ENCODE results near the gene TRIM41.

TRIM41 gene

DNA sequence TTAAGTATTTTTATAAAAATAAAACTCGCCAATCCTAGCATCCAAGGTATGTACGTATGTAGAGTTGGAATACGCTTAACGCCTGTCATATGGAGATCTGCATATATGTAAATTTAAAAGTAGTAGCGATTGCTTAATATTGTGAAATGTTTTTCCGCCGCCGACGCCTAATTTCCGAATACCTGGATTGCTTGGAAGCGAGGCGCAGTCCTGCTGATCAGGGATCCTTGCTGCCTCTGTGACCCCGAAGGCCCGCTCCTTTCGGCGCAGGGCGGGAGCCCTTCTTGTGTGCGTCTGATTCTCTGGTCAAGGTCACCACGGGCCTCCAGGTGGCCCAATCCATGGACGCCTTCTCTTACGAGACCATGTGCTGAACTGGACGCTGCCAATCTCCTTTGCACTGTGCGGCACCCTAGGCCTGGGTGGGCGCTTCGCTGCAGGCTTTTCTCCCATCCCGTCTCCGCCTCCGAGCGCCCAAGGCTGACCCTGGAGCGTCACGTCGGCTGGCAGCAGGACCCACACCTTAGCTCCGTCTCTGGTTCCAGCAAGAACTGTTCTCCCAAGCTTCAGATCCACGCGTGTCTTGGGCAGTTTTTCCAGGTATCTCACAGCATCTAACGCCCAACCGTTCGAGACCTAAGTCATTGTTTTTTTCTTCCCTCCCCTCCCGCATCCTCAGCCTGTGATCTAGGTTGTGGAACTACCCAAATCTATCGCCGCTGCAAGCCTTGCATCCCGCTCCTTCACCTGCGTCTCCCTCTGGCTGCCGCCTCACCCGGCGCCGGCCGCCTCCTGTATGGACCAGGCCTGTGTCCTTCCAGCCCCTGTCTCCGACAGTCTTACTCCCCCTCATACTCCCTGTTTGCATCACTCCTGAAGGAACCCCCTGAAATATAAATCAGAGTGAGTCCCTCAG is 3.6 kb upstream of the TRIM41 start:
- in situ Hi-C loops (cut with MboI; ENCODE audit: low pct_unique_long_range_greater_than_20kb, low sequenced_read_pairs, unreplicated experiment): no loop called here

DNA sequence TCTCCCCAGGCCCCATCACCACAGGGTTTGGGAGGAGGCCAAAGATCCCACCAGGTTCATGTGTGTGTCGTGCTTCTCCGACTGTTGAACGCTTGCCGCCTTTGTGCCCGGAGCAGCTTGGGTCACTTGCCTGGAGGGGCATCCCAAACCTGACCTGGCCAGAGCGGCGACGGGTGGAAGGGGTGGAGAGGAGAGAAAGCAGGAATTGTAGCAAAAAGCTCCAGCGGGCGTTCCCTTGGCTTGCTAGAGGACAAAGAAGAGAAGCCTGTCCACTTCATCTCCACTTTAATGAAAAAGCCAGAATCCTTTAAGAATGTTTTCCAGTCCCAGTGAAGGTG is 2.9 kb upstream of the TRIM41 start:
- in situ Hi-C loops (cut with MboI; ENCODE audit: low pct_unique_long_range_greater_than_20kb, low sequenced_read_pairs, unreplicated experiment): no loop called here
- TF ChIP-seq, protein P1, sequence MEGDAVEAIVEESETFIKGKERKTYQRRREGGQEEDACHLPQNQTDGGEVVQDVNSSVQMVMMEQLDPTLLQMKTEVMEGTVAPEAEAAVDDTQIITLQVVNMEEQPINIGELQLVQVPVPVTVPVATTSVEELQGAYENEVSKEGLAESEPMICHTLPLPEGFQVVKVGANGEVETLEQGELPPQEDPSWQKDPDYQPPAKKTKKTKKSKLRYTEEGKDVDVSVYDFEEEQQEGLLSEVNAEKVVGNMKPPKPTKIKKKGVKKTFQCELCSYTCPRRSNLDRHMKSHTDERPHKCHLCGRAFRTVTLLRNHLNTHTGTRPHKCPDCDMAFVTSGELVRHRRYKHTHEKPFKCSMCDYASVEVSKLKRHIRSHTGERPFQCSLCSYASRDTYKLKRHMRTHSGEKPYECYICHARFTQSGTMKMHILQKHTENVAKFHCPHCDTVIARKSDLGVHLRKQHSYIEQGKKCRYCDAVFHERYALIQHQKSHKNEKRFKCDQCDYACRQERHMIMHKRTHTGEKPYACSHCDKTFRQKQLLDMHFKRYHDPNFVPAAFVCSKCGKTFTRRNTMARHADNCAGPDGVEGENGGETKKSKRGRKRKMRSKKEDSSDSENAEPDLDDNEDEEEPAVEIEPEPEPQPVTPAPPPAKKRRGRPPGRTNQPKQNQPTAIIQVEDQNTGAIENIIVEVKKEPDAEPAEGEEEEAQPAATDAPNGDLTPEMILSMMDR (IDR thresholded peaks at IDR 0.05; ENCODE audit: extremely low read depth, insufficient read depth, missing control alignments): no peak
- DNase-seq (ENCODE audit: low spot score): no peak

More for the DNA sequence above, 3.6 kb upstream of the TRIM41 start:
- no peak for DNase-seq (ENCODE audit: low spot score)
- TF ChIP-seq, protein P1 (IDR thresholded peaks at IDR 0.05; ENCODE audit: extremely low read depth, insufficient read depth, missing control alignments): no peak

GRCh38 chr5:181221105-181221791 is 1.8 kb upstream of the TRIM41 start:
- in situ Hi-C loops (cut with MboI; ENCODE audit: low pct_unique_long_range_greater_than_20kb, low sequenced_read_pairs, unreplicated experiment): no loop called here
- TF ChIP-seq, protein P1 (IDR thresholded peaks at IDR 0.05; ENCODE audit: extremely low read depth, insufficient read depth, missing control alignments): no peak
- DNase-seq (ENCODE audit: low spot score): no peak

- DNase-seq (ENCODE audit: low spot score): peak; percentile 78
- in situ Hi-C loops (cut with MboI; ENCODE audit: low pct_unique_long_range_greater_than_20kb, low sequenced_read_pairs, unreplicated experiment): no loop called here
- TF ChIP-seq, protein P1 (IDR thresholded peaks at IDR 0.05; ENCODE audit: extremely low read depth, insufficient read depth, missing control alignments): no peak
These were observed 1.1 kb upstream of the TRIM41 start for GRCh38 chr5:181221792-181222629.

GRCh38 chr5:181222630-181223057 is 437 bp upstream of the TRIM41 start:
- DNase-seq (ENCODE audit: low spot score): no peak

More at GRCh38 chr5:181222630-181223057, 437 bp upstream of the TRIM41 start:
- in situ Hi-C loops (cut with MboI; ENCODE audit: low pct_unique_long_range_greater_than_20kb, low sequenced_read_pairs, unreplicated experiment): no loop called here
- TF ChIP-seq, protein P1 (IDR thresholded peaks at IDR 0.05; ENCODE audit: extremely low read depth, insufficient read depth, missing control alignments): no peak
